ENCODE data around the gene KNCN. TPM values are rescaled to one million over a fixed set of nuclear protein-coding genes. Genes with fewer than 3 reads are reported as not detected.

KNCN gene
- total and polyA plus RNA-seq, 2 experiments from 2014 or later: not detected

DNA sequence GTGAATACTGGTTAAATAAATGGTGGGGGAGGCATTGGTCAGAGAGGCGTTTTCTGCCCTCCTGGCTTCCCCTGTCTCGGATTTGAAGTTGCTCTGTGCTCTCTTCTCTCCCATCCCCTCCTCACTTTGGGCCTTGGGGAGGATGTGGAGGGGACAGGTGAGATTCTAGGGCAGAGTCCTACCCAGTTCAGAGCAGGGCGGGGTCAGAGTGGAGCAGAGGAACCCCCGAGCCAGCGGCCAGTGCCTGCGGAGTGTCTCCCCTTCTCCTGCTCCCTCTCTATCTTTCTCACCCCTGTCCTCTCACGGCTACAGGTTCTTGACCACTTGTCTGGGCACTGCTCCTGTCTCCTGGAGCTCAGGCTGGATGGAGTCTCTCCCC is 8.1 kb downstream of the KNCN start (continued):
- TF ChIP-seq POLR2AphosphoS5 (IDR thresholded peaks at IDR 0.05; ENCODE audit: low read depth) (no peak), STAT1 (IDR thresholded peaks at IDR 0.05; ENCODE audit: unreplicated experiment) (no peak), JUNB (IDR thresholded peaks at IDR 0.05; ENCODE audit: unreplicated experiment) (no peak)
- TF ChIP-seq, protein P1, sequence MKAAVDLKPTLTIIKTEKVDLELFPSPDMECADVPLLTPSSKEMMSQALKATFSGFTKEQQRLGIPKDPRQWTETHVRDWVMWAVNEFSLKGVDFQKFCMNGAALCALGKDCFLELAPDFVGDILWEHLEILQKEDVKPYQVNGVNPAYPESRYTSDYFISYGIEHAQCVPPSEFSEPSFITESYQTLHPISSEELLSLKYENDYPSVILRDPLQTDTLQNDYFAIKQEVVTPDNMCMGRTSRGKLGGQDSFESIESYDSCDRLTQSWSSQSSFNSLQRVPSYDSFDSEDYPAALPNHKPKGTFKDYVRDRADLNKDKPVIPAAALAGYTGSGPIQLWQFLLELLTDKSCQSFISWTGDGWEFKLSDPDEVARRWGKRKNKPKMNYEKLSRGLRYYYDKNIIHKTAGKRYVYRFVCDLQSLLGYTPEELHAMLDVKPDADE (IDR thresholded peaks at IDR 0.05): no peak
- TF ChIP-seq, protein P2, sequence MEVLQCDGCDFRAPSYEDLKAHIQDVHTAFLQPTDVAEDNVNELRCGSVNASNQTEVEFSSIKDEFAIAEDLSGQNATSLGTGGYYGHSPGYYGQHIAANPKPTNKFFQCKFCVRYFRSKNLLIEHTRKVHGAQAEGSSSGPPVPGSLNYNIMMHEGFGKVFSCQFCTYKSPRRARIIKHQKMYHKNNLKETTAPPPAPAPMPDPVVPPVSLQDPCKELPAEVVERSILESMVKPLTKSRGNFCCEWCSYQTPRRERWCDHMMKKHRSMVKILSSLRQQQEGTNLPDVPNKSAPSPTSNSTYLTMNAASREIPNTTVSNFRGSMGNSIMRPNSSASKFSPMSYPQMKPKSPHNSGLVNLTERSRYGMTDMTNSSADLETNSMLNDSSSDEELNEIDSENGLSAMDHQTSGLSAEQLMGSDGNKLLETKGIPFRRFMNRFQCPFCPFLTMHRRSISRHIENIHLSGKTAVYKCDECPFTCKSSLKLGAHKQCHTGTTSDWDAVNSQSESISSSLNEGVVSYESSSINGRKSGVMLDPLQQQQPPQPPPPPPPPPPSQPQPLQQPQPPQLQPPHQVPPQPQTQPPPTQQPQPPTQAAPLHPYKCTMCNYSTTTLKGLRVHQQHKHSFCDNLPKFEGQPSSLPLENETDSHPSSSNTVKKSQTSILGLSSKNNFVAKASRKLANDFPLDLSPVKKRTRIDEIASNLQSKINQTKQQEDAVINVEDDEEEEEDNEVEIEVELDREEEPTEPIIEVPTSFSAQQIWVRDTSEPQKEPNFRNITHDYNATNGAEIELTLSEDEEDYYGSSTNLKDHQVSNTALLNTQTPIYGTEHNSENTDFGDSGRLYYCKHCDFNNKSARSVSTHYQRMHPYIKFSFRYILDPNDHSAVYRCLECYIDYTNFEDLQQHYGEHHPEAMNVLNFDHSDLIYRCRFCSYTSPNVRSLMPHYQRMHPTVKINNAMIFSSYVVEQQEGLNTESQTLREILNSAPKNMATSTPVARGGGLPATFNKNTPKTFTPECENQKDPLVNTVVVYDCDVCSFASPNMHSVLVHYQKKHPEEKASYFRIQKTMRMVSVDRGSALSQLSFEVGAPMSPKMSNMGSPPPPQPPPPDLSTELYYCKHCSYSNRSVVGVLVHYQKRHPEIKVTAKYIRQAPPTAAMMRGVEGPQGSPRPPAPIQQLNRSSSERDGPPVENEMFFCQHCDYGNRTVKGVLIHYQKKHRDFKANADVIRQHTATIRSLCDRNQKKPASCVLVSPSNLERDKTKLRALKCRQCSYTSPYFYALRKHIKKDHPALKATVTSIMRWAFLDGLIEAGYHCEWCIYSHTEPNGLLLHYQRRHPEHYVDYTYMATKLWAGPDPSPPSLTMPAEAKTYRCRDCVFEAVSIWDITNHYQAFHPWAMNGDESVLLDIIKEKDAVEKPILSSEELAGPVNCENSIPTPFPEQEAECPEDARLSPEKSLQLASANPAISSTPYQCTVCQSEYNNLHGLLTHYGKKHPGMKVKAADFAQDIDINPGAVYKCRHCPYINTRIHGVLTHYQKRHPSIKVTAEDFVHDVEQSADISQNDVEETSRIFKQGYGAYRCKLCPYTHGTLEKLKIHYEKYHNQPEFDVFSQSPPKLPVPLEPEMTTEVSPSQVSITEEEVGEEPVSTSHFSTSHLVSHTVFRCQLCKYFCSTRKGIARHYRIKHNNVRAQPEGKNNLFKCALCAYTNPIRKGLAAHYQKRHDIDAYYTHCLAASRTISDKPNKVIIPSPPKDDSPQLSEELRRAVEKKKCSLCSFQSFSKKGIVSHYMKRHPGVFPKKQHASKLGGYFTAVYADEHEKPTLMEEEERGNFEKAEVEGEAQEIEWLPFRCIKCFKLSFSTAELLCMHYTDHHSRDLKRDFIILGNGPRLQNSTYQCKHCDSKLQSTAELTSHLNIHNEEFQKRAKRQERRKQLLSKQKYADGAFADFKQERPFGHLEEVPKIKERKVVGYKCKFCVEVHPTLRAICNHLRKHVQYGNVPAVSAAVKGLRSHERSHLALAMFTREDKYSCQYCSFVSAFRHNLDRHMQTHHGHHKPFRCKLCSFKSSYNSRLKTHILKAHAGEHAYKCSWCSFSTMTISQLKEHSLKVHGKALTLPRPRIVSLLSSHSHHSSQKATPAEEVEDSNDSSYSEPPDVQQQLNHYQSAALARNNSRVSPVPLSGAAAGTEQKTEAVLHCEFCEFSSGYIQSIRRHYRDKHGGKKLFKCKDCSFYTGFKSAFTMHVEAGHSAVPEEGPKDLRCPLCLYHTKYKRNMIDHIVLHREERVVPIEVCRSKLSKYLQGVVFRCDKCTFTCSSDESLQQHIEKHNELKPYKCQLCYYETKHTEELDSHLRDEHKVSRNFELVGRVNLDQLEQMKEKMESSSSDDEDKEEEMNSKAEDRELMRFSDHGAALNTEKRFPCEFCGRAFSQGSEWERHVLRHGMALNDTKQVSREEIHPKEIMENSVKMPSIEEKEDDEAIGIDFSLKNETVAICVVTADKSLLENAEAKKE (CRISPR knock-in tag; IDR thresholded peaks at IDR 0.05): no peak

DNA sequence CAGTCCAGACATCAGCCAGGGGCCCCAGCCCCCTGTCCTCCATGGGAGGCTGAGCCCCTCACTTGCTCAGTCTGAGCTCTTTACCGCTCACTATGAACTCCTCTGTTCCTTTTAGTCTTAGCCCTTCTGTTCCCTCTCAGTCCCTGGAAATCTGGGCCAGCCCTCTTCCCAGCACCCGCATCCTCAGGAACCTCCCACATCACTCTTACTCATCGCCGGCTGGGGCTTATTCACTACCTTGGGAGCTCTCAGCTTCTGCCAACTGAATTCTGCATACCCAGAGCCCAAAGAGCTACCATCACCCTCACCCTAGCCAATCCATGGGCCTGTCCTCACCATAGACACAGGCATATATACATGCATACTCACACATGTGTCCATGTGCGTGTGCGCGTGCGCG is 11.5 kb downstream of the KNCN start:
- H3K9me2 ChIP-seq (ENCODE audit: insufficient read depth): no peaks in the 10 kb centered on the region
- peaks cover 18% of the 10 kb centered on the region for H3K4me1 ChIP-seq (ENCODE audit: insufficient read depth)
- H2AFZ ChIP-seq: no peak overlapping the region
- no peak overlapping the region for H3K4me3 ChIP-seq
- H3K36me3 Mint-ChIP-seq (ENCODE audit: low read depth): no peaks in the 10 kb centered on the region; the same call in 2 of the 3 replicates
- peaks cover 99% of the 10 kb centered on the region for H3K27me3 ChIP-seq (ENCODE audit: insufficient read depth)
- no peak overlapping the region for H3K4me2 ChIP-seq
- no peaks in the 10 kb centered on the region for H3K79me2 ChIP-seq (replicated peaks; ENCODE audit: insufficient read depth)
- ATAC-seq (no peak), DNase-seq (ENCODE audit: low spot score) (no peak)
- H3K36me3 ChIP-seq (ENCODE audit: insufficient read depth): no peaks in the 10 kb centered on the region
- no peaks in the 10 kb centered on the region; the same call in 1 of the 2 replicates for H4K20me1 ChIP-seq (replicated peaks; ENCODE audit: insufficient read depth)
- no peak overlapping the region for H3K27ac Mint-ChIP-seq
- H3K27ac ChIP-seq (ENCODE audit: low read depth): no peak overlapping the region
- H3K9me3 Mint-ChIP-seq: no peaks in the 10 kb centered on the region; the same call in 2 of the 3 replicates
- H3K4me1 Mint-ChIP-seq: peaks cover 20% of the 10 kb centered on the region
- H3K27me3 Mint-ChIP-seq (ENCODE audit: insufficient read depth, low read depth, poor library complexity): peaks cover 50% of the 10 kb centered on the region
- no peak overlapping the region for H3K4me3 Mint-ChIP-seq
- no peaks in the 10 kb centered on the region for H3F3A ChIP-seq (replicated peaks; ENCODE audit: low read depth)
- TF ChIP-seq ZNF331 (CRISPR knock-in tag; IDR thresholded peaks at IDR 0.05; ENCODE audit: low read depth): no peak
- no peak for TF ChIP-seq POLR2AphosphoS5 (IDR thresholded peaks at IDR 0.05; ENCODE audit: low read depth)
- no peak for TF ChIP-seq JUNB (IDR thresholded peaks at IDR 0.05; ENCODE audit: unreplicated experiment)
- TF ChIP-seq, protein P3, sequence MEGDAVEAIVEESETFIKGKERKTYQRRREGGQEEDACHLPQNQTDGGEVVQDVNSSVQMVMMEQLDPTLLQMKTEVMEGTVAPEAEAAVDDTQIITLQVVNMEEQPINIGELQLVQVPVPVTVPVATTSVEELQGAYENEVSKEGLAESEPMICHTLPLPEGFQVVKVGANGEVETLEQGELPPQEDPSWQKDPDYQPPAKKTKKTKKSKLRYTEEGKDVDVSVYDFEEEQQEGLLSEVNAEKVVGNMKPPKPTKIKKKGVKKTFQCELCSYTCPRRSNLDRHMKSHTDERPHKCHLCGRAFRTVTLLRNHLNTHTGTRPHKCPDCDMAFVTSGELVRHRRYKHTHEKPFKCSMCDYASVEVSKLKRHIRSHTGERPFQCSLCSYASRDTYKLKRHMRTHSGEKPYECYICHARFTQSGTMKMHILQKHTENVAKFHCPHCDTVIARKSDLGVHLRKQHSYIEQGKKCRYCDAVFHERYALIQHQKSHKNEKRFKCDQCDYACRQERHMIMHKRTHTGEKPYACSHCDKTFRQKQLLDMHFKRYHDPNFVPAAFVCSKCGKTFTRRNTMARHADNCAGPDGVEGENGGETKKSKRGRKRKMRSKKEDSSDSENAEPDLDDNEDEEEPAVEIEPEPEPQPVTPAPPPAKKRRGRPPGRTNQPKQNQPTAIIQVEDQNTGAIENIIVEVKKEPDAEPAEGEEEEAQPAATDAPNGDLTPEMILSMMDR (conservative IDR thresholded peaks at IDR 0.05; ENCODE audit: low read depth in 2 of 2): no peak
- no peak for TF ChIP-seq EZH2phosphoT487 (IDR thresholded peaks at IDR 0.05; ENCODE audit: unreplicated experiment)
- TF ChIP-seq, protein P4, sequence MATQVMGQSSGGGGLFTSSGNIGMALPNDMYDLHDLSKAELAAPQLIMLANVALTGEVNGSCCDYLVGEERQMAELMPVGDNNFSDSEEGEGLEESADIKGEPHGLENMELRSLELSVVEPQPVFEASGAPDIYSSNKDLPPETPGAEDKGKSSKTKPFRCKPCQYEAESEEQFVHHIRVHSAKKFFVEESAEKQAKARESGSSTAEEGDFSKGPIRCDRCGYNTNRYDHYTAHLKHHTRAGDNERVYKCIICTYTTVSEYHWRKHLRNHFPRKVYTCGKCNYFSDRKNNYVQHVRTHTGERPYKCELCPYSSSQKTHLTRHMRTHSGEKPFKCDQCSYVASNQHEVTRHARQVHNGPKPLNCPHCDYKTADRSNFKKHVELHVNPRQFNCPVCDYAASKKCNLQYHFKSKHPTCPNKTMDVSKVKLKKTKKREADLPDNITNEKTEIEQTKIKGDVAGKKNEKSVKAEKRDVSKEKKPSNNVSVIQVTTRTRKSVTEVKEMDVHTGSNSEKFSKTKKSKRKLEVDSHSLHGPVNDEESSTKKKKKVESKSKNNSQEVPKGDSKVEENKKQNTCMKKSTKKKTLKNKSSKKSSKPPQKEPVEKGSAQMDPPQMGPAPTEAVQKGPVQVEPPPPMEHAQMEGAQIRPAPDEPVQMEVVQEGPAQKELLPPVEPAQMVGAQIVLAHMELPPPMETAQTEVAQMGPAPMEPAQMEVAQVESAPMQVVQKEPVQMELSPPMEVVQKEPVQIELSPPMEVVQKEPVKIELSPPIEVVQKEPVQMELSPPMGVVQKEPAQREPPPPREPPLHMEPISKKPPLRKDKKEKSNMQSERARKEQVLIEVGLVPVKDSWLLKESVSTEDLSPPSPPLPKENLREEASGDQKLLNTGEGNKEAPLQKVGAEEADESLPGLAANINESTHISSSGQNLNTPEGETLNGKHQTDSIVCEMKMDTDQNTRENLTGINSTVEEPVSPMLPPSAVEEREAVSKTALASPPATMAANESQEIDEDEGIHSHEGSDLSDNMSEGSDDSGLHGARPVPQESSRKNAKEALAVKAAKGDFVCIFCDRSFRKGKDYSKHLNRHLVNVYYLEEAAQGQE (IDR thresholded peaks at IDR 0.05; ENCODE audit: unreplicated experiment): no peak
- TF ChIP-seq ZNF114 (CRISPR knock-in tag; IDR thresholded peaks at IDR 0.05): no peak
- TF ChIP-seq CREB1 (CRISPR knock-in tag; IDR thresholded peaks at IDR 0.05; ENCODE audit: low read depth): no peak
- TF ChIP-seq, protein P1 (IDR thresholded peaks at IDR 0.05): no peak
